Keratinocyte (primary cell): ENCODE results near the gene OS9. TPM values are rescaled to one million over a fixed set of nuclear protein-coding genes. Genes with fewer than 3 reads are reported as not detected.
"Not testable (repeated sequence)": the region's sequence is repeated elsewhere in the genome, so short reads cannot be mapped to it uniquely, and the experiment has no call there.

Source experiments
- DNase-seq: peaks from one replicate; pipeline ENCODE4 v3.0.0-alpha.2; 2011; ENCODE audit warnings: low read depth, missing footprints, low spot score
- FAIRE-seq: peaks from 2 replicates; lab custom pipeline; 2011; peaks lifted over from hg19 to GRCh38; lab: Jason Lieb, UNC
- H2AFZ ChIP-seq: 2 replicates; pipeline ENCODE4 v1.6.0; 2012; ENCODE audit warnings: low read length, control low read depth, inconsistent platforms; ENCODE audit not compliant: control insufficient read depth
- H3K27ac ChIP-seq: 2 replicates; pipeline ENCODE4 v1.5.1; 2011; ENCODE audit warnings: low read length; ENCODE audit not compliant: control insufficient read depth, insufficient read depth
- H3K27me3 ChIP-seq: 3 replicates; pipeline ENCODE4 v1.6.0; 2011; ENCODE audit warnings: low read length; ENCODE audit not compliant: control insufficient read depth, insufficient read depth; ENCODE audit errors: extremely low read depth
- H3K36me3 ChIP-seq, 2 experiments: 2 replicates in 1 of 2; 3 replicates in 1 of 2; pipeline ENCODE4 v1.5.1; 2011; ENCODE audit warnings: low read length in 2 of 2, mild to moderate bottlenecking in 1 of 2; ENCODE audit not compliant: control insufficient read depth in 2 of 2, insufficient read depth in 2 of 2; ENCODE audit errors: extremely low read depth in 1 of 2
- H3K4me1 ChIP-seq: 3 replicates; pipeline ENCODE4 v1.5.1; 2011; ENCODE audit warnings: low read length; ENCODE audit not compliant: control insufficient read depth, insufficient read depth; ENCODE audit errors: extremely low read depth
- H3K4me2 ChIP-seq: 3 replicates; pipeline ENCODE4 v1.6.0; 2011; ENCODE audit warnings: low read depth, low read length; ENCODE audit not compliant: control insufficient read depth, insufficient read depth; ENCODE audit errors: extremely low read depth
- H3K4me3 ChIP-seq, 3 experiments: fragments of 200-600 bp in 1 of 3; sonication (generic) in 1 of 3; 2 replicates in 2 of 3; 3 replicates in 1 of 3; pipeline ENCODE4 v1.5.1; 2011 to 2016; ENCODE audit warnings: low read length in 3 of 3, mild to moderate bottlenecking in 3 of 3, control low read depth in 2 of 3, inconsistent platforms in 1 of 3, low read depth in 1 of 3, mixed read lengths in 1 of 3, mixed run types in 1 of 3, moderate library complexity in 1 of 3; ENCODE audit not compliant: control insufficient read depth in 2 of 3, insufficient read depth in 2 of 3; ENCODE audit errors: extremely low read depth in 1 of 3
- H3K79me2 ChIP-seq: 2 replicates; pipeline ENCODE4 v1.6.0; 2012; ENCODE audit warnings: low read length; ENCODE audit not compliant: control insufficient read depth, insufficient read depth
- H3K9ac ChIP-seq: 3 replicates; pipeline ENCODE4 v1.6.0; 2011; ENCODE audit warnings: low read length; ENCODE audit not compliant: control insufficient read depth, insufficient read depth; ENCODE audit errors: extremely low read depth
- H3K9me1 ChIP-seq: 3 replicates; pipeline ENCODE4 v1.6.0; 2011; ENCODE audit warnings: low read length; ENCODE audit not compliant: control insufficient read depth, insufficient read depth; ENCODE audit errors: extremely low read depth
- H3K9me3 ChIP-seq: 2 replicates; pipeline ENCODE4 v1.5.1; 2012; ENCODE audit warnings: low read depth, low read length; ENCODE audit not compliant: control insufficient read depth
- H4K20me1 ChIP-seq: 3 replicates; pipeline ENCODE4 v1.6.0; 2011; ENCODE audit warnings: low read length; ENCODE audit not compliant: control insufficient read depth, insufficient read depth; ENCODE audit errors: extremely low read depth
- CTCF ChIP-seq, 3 experiments: IDR thresholded peaks in 1 of 3; conservative IDR thresholded peaks in 1 of 3; optimal IDR thresholded peaks in 1 of 3; 2 replicates in 2 of 3; 3 replicates in 1 of 3; pipeline versions ENCODE3 to v1.5.1; 2011; ENCODE audit warnings: low read length in 3 of 3, mild to moderate bottlenecking in 3 of 3, moderate library complexity in 2 of 3, control low read depth in 1 of 3, inconsistent platforms in 1 of 3; ENCODE audit not compliant: insufficient read depth in 2 of 3; ENCODE audit errors: extremely low read depth in 1 of 3
- EZH2 ChIP-seq: IDR thresholded peaks from one replicate; pipeline ENCODE4 v1.6.1; 2012; ENCODE audit warnings: inconsistent platforms, mild to moderate bottlenecking, low read length, moderate library complexity
- dilution Hi-C: fragments of 300-500 bp; cut with MboI; formaldehyde crosslinking; loops from one replicate; pipeline ENCODE4 v1.7.0; 2020; ENCODE audit warnings: low sequenced_read_pairs; ENCODE audit not compliant: extremely low pct_ligation_motif_present
- polyA plus RNA-seq, 5 experiments: library from polyadenylated mRNA; depleted of rRNA in 3 of 5; stranded (reverse) in 3 of 5; stranded (forward) in 1 of 5; unstranded in 1 of 5; fragments of >200 nt; gene quantifications; 1 replicate in 1 of 5; 2 replicates in 3 of 5; 3 replicates in 1 of 5; pipeline versions ENCODE4 v1.2.1 to v1.2.3, GENCODE V29; 2011 to 2012; ENCODE audit warnings: missing spikeins in 2 of 5, low read depth in 1 of 5, low replicate concordance in 1 of 5

OS9 gene
- polyA plus RNA-seq, 1 donor (not counting 4 experiments of a cell fraction or from before 2014, with no cell fraction given), result 82.2 TPM

GRCh38 chr12:57671811-57672210 is 22.1 kb upstream of the OS9 start:
- H3K4me2 ChIP-seq, H2AFZ ChIP-seq, H3K4me1 ChIP-seq, H3K9ac ChIP-seq, H3K27ac ChIP-seq, DNase-seq, H3K9me1 ChIP-seq, H4K20me1 ChIP-seq, FAIRE-seq, H3K9me3 ChIP-seq, H3K79me2 ChIP-seq, H3K27me3 ChIP-seq, H3K4me3 ChIP-seq, H3K36me3 ChIP-seq, dilution Hi-C loops: not testable (repeated sequence)

- dilution Hi-C loops, result no loop called here
- no peaks in the 10 kb centered on the region for H3K36me3 ChIP-seq
- H3K79me2 ChIP-seq, result no peaks in the 10 kb centered on the region
- H3K9me1 ChIP-seq, result no peaks in the 10 kb centered on the region
- DNase-seq (no peak), FAIRE-seq (no peak)
- H2AFZ ChIP-seq, result no peak overlapping the region
- H3K27ac ChIP-seq, result no peak overlapping the region
- no peak overlapping the region for H3K9ac ChIP-seq
- no peak overlapping the region for H3K4me2 ChIP-seq
- H3K9me3 ChIP-seq, result no peaks in the 10 kb centered on the region
- no peaks in the 10 kb centered on the region for H4K20me1 ChIP-seq
- H3K4me3 ChIP-seq, result no peak overlapping the region
- TF ChIP-seq EZH2, result no peak
- TF ChIP-seq CTCF (optimal IDR thresholded peaks at IDR 0.05 in 1 of 3, IDR thresholded peaks at IDR 0.05 in 1 of 3, conservative IDR thresholded peaks at IDR 0.05 in 1 of 3; ENCODE audit: extremely low read depth in 1 of 3, insufficient read depth in 2 of 3, low read length in 3 of 3), result no peak
- no peaks in the 10 kb centered on the region for H3K4me1 ChIP-seq
- no peaks in the 10 kb centered on the region for H3K27me3 ChIP-seq
These were observed 21.1 kb upstream of the OS9 start for GRCh38 chr12:57672801-57673200.

GRCh38 chr12:57674691-57675090 is 19.2 kb upstream of the OS9 start:
- no peak for DNase-seq
- H3K4me1 ChIP-seq, result no peaks in the 10 kb centered on the region
- H3K36me3 ChIP-seq, result no peaks in the 10 kb centered on the region
- H3K27ac ChIP-seq, result no peak overlapping the region
- H3K27me3 ChIP-seq, result no peaks in the 10 kb centered on the region
- no peaks in the 10 kb centered on the region for H3K9me1 ChIP-seq
- dilution Hi-C loops, result no loop called here
- no peak for TF ChIP-seq EZH2
- TF ChIP-seq CTCF (optimal IDR thresholded peaks at IDR 0.05 in 1 of 3, IDR thresholded peaks at IDR 0.05 in 1 of 3, conservative IDR thresholded peaks at IDR 0.05 in 1 of 3; ENCODE audit: extremely low read depth in 1 of 3, insufficient read depth in 2 of 3, low read length in 3 of 3), result no peak
- no peaks in the 10 kb centered on the region for H4K20me1 ChIP-seq
- FAIRE-seq, result no peak
- no peaks in the 10 kb centered on the region for H3K79me2 ChIP-seq
- H2AFZ ChIP-seq, result no peak overlapping the region
- H3K4me3 ChIP-seq, result no peak overlapping the region
- H3K9me3 ChIP-seq, result no peaks in the 10 kb centered on the region
- no peak overlapping the region for H3K4me2 ChIP-seq
- no peak overlapping the region for H3K9ac ChIP-seq

GRCh38 chr12:57677947-57678346 is 16.0 kb upstream of the OS9 start:
- H3K9me1 ChIP-seq, FAIRE-seq, H3K9ac ChIP-seq, H4K20me1 ChIP-seq, DNase-seq, H3K27me3 ChIP-seq, H3K4me1 ChIP-seq, H2AFZ ChIP-seq, H3K4me3 ChIP-seq, H3K9me3 ChIP-seq, H3K4me2 ChIP-seq, H3K79me2 ChIP-seq, H3K27ac ChIP-seq, dilution Hi-C loops, H3K36me3 ChIP-seq: not testable (repeated sequence)
